GM12891 (cell line): ENCODE data around the gene TRPV5.

Experiments
- POLR2A ChIP-seq: IDR thresholded peaks from 2 replicates; pipeline ENCODE4 v1.6.1; 2011; ENCODE audit warnings: low read depth, low read length, control low read depth
- TAF1 ChIP-seq: IDR thresholded peaks from 2 replicates; pipeline ENCODE4 v1.6.1; 2011; ENCODE audit warnings: low read depth, low read length, control low read depth

GRCh38 chr7:142962991-142963390 is 29.4 kb upstream of the TRPV5 start:
- TF ChIP-seq POLR2A (no peak), TAF1 (no peak)
